Choroid plexus epithelial cell (primary cell): ENCODE measurements around the gene DPH7.
"Not testable (repeated sequence)": the region's sequence is repeated elsewhere in the genome, so short reads cannot be mapped to it uniquely, and the experiment has no call there.

Source experiments
- DNase-seq: peaks from one replicate; pipeline ENCODE4 v3.0.0-alpha.2; 2010; ENCODE audit warnings: low read depth
- H3K4me3 ChIP-seq: 2 replicates; pipeline ENCODE4 v1.5.1; 2011; ENCODE audit warnings: low read depth, mild to moderate bottlenecking, control low read depth, low read length, moderate library complexity
- CTCF ChIP-seq: conservative IDR thresholded peaks from 2 replicates; pipeline ENCODE4 v1.5.1; 2011; ENCODE audit warnings: low read depth, mild to moderate bottlenecking, control low read depth, inconsistent platforms, low read length, moderate library complexity

Gene DPH7

GRCh38 chr9:137578518-137579258 is at the start of gene DPH7:
TSS of gene DPH7 (minus strand) at chr9:137578925. CDS start at chr9:137578777, 148 bp downstream.
- TF ChIP-seq CTCF: peak; percentile 73
- H3K4me3 ChIP-seq: peak within 1 kb of the TSS; percentile 93
- DNase-seq: peak; percentile 93

- DNase-seq, H3K4me3 ChIP-seq: not testable (repeated sequence)
Observed at GRCh38 chr9:137627406-137627805, 48.7 kb upstream of the DPH7 start.

GRCh38 chr9:137626464-137626863 is 47.7 kb upstream of the DPH7 start:
- no peak for TF ChIP-seq CTCF
- no peak for DNase-seq
- no peak overlapping the region for H3K4me3 ChIP-seq

- not testable (repeated sequence) for H3K4me3 ChIP-seq, DNase-seq
Observed at GRCh38 chr9:137622211-137622610, 43.5 kb upstream of the DPH7 start.

- no peak overlapping the region for H3K4me3 ChIP-seq
- peak; percentile 55 for TF ChIP-seq CTCF
- peak; percentile 47 for DNase-seq
Observed at GRCh38 chr9:137621131-137621757, 42.5 kb upstream of the DPH7 start.

GRCh38 chr9:137620581-137620980 is 41.9 kb upstream of the DPH7 start:
- no peak for DNase-seq
- no peak for TF ChIP-seq CTCF
- H3K4me3 ChIP-seq: no peak overlapping the region

- TF ChIP-seq CTCF: no peak
- H3K4me3 ChIP-seq: peak overlapping the region; percentile 78
- no peak for DNase-seq
Observed at GRCh38 chr9:137620048-137620405, 41.3 kb upstream of the DPH7 start.
